ENCODE results near the gene CEP131.

CEP131 gene

DNA sequence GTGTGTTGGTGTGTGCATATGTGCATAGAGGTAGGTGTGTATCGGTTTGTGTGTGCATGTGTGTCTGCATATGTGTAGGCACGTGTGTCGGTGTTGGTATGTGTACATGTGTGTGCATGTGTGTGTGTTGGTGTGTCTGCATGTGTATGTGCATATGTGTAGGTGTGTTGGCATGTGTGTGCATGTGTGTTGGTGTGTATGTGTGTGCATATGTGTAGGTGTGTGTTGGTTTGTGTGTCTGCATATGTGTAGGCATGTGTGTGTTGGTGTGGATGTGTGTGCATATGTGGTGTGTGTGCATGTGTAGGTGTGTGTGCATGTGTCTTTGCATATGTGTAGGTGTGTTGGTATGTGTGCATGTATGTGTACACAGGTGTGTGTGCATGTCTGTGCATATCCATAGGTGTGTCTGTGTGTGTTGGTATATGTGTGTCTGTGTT lies 52.9 kb downstream of the CEP131 start:
- DNase-seq (ENCODE audit: low read depth in 1 of 2, low spot score in 1 of 2): no peak

DNA sequence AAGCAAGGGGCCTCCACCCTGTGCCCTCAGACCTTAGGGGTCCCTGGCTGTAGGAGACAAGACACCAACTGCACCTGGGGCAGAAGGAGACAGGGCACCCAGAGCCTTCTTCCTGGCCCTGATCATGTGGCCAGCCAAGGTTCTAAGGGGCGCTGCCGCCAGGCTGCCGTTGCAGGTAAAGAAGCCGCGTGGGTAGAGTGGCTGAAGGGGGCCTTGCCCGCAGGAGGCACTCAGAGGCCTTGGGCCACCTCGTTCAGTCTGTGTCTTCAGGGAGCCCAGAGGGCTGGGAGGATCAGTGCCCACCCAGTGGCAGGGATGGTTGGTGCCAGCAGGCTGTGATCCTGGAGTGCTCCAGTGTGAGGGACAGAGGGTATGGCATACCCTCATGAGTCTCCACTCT lies 55.1 kb downstream of the CEP131 start:
- DNase-seq (ENCODE audit: low read depth in 1 of 2, low spot score in 1 of 2): no peak

DNA sequence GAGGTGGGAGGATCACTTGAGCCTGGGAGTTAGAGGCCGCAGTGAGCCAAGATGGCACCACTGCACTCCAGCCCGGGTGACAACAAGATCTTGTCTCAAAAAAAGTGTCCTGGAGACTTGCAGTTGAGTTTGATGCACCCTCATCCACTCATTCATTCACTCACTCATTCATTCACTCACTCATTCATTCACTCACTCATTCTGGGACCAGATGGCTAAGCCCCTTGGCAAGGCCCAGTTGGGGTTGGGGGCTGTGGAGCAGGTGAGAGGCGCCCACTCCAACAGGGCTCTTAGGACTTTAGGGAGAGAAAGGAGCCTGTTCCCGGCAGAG lies 55.6 kb downstream of the CEP131 start:
- DNase-seq (ENCODE audit: low read depth in 1 of 2, low spot score in 1 of 2): no peak

- DNase-seq (ENCODE audit: low read depth in 1 of 2, low spot score in 1 of 2): no peak
These were observed 56.7 kb downstream of the CEP131 start, which contains the start of gene AATK for GRCh38 chr17:81166033-81166492. TSS of gene AATK (minus strand) at chr17:81166221. CDS start at chr17:81165992, 229 bp downstream.

- DNase-seq (ENCODE audit: low read depth in 1 of 2, low spot score in 1 of 2): no peak
These were observed 57.3 kb downstream of the CEP131 start, which contains the start of gene PVALEF for GRCh38 chr17:81165246-81166032. TSS of gene PVALEF (plus strand) at chr17:81165507. CDS start at chr17:81181227, 15,720 bp downstream.

GRCh38 chr17:81164371-81165245 lies 58.2 kb downstream of the CEP131 start:
- DNase-seq (ENCODE audit: low read depth in 1 of 2, low spot score in 1 of 2): no peak

- no peak for DNase-seq (ENCODE audit: low read depth in 1 of 2, low spot score in 1 of 2)
These were observed 58.9 kb downstream of the CEP131 start for GRCh38 chr17:81163703-81164370.

DNA sequence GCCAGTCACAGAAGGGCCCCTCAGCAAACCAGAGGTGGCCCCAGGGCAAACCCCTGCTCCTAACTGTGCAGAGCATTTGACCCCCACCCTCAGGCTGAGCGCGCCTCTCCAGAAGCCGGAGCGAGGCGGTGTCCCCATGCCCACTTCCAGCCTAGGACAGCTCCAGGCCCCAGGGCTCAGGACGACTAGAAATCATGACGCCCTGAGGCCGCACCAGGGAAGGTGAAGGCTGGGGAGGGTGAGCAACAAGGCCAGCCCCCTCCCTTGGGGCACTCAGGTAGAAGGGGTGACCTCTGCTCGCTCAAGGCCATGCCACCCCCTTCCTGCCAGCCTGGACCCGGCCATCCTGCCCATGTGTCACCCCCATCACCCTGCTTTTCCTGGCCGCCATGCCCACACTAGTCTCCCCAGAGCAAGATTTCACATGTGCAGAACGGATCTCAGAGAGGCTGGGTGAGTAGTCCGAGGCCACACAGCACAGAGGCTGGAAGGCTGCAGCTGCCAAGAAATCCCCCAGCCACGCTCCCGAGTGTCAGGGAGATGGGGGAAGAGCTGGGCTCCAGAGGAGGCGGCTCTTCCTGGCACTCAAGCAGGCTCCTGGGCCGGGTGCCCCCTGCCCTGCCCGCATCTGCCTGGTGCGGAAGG lies 59.6 kb downstream of the CEP131 start:
- no peak for DNase-seq (ENCODE audit: low read depth in 1 of 2, low spot score in 1 of 2)

- no peak for DNase-seq (ENCODE audit: low read depth in 1 of 2, low spot score in 1 of 2)
These were observed 60.3 kb downstream of the CEP131 start for GRCh38 chr17:81162491-81162890.

DNA sequence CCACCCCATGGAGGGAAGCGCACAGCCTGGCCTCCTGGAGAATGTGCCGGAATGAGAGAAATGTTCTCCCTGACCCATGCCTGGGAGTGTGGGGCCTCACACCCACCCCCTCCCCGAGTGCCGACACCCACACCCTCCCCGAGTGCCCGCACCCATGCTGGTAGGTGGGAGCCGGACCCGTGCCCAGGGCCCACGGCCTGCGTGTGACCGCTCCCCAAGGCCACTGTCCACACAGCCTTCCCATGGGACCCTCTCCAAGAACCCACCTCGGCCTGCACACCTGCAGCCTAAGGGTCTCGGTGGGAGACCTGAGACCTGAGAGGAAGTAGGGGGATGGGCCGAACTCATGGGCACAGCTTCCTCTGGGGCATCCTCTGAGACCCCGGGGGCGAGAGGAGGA lies 60.8 kb downstream of the CEP131 start:
- DNase-seq (ENCODE audit: low read depth in 1 of 2, low spot score in 1 of 2): no peak

- DNase-seq (ENCODE audit: low read depth in 1 of 2, low spot score in 1 of 2): no peak
These were observed 61.2 kb downstream of the CEP131 start for GRCh38 chr17:81161536-81161935.

- DNase-seq (ENCODE audit: low read depth in 1 of 2, low spot score in 1 of 2): no peak
These were observed 61.9 kb downstream of the CEP131 start for GRCh38 chr17:81160747-81161453.

- no peak for DNase-seq (ENCODE audit: low read depth in 1 of 2, low spot score in 1 of 2)
These were observed 62.5 kb downstream of the CEP131 start for GRCh38 chr17:81160306-81160705.

DNA sequence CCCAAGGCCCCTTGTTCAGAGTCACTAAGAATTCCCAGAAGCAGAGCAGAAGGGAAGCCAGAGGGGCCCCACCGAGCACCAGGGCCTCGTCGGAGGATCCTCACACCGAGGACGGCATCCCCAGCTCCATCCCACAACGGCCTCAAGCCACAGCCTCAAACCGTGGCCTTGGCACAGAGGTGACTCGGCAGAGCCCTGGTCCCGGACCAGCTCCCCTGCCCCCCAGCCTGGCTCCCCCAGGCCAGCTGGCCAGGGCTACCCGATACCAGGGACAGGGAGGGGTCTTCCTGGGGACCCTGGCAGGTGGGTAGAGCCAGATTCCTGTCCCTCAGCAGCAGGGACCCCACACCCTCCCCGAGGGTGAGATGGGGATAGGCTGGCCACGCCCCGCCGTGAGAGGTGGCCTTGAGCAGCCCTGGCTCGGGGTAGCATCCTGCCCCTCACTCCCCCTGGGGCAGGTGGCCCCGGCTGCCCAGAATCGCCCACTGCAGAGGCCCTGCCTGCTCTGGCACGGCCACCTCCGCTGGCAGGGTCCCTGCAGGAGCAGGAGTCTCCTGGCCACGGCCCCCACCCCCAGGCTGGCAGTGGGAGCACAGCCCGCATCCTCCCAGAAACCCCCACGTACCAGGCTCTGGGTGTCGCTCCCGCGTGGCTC lies 63.0 kb downstream of the CEP131 start:
- no peak for DNase-seq (ENCODE audit: low read depth in 1 of 2, low spot score in 1 of 2)

DNA sequence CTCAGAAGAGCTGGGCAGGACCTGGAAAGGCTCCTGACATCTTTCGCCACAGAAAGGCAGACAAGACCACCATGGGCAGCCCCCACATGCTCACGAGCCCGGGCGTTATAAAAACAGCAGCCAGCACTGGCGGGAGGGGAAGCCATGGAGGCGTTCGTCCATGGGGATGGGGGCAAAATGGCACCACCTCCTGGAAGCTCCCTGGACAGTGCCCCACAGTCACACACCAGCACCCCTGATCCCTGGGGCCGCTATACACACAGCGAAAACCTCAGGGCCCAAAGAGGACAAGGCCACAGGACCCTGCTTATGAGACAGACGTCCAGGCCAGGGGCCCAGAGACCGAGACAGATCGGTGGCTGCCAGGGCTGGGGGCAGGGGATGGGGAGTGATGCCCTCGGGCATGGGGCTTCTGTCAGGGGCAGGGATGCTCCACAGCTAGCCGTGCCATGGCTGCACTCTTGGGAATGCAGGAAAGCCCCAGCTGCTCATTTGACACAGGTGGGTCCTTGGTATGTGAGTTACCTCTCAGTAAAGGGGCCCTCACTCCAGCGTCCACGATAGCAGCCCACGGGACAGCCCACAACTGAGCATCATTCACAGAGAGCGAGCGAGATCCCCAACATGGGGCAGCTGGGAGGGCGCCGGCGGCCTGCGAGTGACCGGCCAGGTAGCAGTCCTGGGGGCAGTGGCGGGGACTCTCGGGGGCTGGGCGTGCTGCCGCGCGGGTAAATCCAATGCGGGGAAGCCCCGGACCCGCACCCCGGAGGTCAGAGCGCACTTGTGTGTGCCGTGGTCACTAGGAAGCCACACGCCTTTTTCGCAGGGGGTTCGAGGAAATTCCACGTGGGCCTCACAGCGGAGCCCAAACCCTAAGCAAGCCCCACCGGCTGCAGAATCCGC lies 63.8 kb downstream of the CEP131 start:
- DNase-seq (ENCODE audit: low read depth in 1 of 2, low spot score in 1 of 2): no peak

- DNase-seq (ENCODE audit: low read depth in 1 of 2, low spot score in 1 of 2): no peak
These were observed 64.7 kb downstream of the CEP131 start for GRCh38 chr17:81157848-81158687.

GRCh38 chr17:81156866-81157805 lies 65.6 kb downstream of the CEP131 start:
- no peak for DNase-seq (ENCODE audit: low read depth in 1 of 2, low spot score in 1 of 2)

Measured in activated T-helper 1 cell treated with anti-CD3 and anti-CD28 coated beads, Interleukin-2, amount 50 U/mL, for 16 hours (primary cell).